ENCODE data around the gene LYPLA2.

DNA sequence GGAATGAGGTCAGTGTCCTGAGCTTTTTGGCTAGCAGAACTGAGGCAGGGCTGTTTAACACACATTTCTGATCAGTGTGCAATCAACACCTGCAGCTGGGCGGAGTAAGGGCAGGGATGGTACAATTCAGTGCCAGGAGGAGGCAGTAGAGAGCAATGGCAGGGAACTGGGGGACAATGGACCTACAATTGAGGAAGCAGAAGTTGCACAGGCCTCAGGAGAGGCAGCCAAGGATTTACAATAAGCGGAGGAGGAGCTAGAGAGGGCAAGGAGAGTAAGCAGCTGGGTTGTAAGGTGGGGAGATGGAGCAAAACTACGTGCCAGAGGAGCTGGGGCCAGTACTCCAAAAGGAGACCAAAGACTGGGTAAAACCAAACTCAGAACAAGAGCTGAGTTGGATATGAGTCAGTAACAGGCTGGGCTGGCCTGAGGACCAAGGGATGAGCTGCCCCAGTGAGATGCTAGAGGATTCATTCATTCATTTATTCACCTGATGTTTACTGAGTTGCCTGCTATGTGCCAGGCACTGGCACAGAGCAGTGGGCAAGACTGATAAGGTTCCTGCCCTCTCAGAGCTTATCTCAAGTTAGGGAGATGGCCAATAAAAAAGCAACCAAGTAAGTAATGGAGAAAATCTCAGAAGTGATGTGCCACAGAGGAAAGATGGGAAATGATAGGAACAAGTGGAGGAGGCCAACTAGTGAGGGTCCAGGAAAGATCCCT lies 20.0 kb downstream of the LYPLA2 start:
- TF ChIP-seq, protein P1, sequence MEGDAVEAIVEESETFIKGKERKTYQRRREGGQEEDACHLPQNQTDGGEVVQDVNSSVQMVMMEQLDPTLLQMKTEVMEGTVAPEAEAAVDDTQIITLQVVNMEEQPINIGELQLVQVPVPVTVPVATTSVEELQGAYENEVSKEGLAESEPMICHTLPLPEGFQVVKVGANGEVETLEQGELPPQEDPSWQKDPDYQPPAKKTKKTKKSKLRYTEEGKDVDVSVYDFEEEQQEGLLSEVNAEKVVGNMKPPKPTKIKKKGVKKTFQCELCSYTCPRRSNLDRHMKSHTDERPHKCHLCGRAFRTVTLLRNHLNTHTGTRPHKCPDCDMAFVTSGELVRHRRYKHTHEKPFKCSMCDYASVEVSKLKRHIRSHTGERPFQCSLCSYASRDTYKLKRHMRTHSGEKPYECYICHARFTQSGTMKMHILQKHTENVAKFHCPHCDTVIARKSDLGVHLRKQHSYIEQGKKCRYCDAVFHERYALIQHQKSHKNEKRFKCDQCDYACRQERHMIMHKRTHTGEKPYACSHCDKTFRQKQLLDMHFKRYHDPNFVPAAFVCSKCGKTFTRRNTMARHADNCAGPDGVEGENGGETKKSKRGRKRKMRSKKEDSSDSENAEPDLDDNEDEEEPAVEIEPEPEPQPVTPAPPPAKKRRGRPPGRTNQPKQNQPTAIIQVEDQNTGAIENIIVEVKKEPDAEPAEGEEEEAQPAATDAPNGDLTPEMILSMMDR (IDR thresholded peaks at IDR 0.05): peak in 1 of 2 donors; percentile 62
- TF ChIP-seq POLR2A (IDR thresholded peaks at IDR 0.05) (no peak), POLR2AphosphoS5 (IDR thresholded peaks at IDR 0.05) (no peak), EP300 (IDR thresholded peaks at IDR 0.05) (no peak)
